ENCODE measurements around the gene UNK.

The UNK gene

GRCh38 chr17:75872434-75873351 lies 88.1 kb downstream of the UNK start:
- DNase-seq (ENCODE audit: low spot score): no peak
- no peak for TF ChIP-seq CTCF (IDR thresholded peaks at IDR 0.05; ENCODE audit: borderline replicate concordance, control extremely low read depth, extremely low read depth, insufficient read depth, missing control alignments)
- in situ Hi-C loops (cut with MboI; ENCODE audit: low sequenced_read_pairs, unreplicated experiment): no loop called here

- no peak for DNase-seq (ENCODE audit: low spot score)
- TF ChIP-seq CTCF (IDR thresholded peaks at IDR 0.05; ENCODE audit: borderline replicate concordance, control extremely low read depth, extremely low read depth, insufficient read depth, missing control alignments): no peak
- in situ Hi-C loops (cut with MboI; ENCODE audit: low sequenced_read_pairs, unreplicated experiment): no loop called here
These were observed 89.1 kb downstream of the UNK start for GRCh38 chr17:75873587-75874322.

- in situ Hi-C loops (cut with MboI; ENCODE audit: low sequenced_read_pairs, unreplicated experiment): no loop called here
- no peak for DNase-seq (ENCODE audit: low spot score)
- no peak for TF ChIP-seq CTCF (IDR thresholded peaks at IDR 0.05; ENCODE audit: borderline replicate concordance, control extremely low read depth, extremely low read depth, insufficient read depth, missing control alignments)
These were observed 89.9 kb downstream of the UNK start for GRCh38 chr17:75874323-75875181.

Data from GM13976 (cell line).